ENCODE measurements around the gene HOATZ. TPM values are rescaled to one million over a fixed set of nuclear protein-coding genes. Genes with fewer than 3 reads are reported as not detected.

The HOATZ gene
- not detected in 2 replicates for total RNA-seq

GRCh38 chr11:111514216-111515031, at the start of gene HOATZ:
Gene HOATZ (plus strand): TSS chr11:111514778. CDS start chr11:111514785, 7 bp downstream.
- H3K27me3 Mint-ChIP-seq: peaks cover 36% of the 10 kb centered on the region
- H3K9me3 Mint-ChIP-seq: no peaks in the 10 kb centered on the region
- no peak for TF ChIP-seq CTCF (IDR thresholded peaks at IDR 0.05)
- POLR2A ChIA-PET: no interaction called here
- no peak for DNase-seq
- intact Hi-C loops (cut with micrococcal nuclease): no loop called here
- no peak within 1 kb of the TSS for H3K27ac Mint-ChIP-seq
- H3K4me3 Mint-ChIP-seq: peak within 1 kb of the TSS; percentile 56
- H3K4me1 Mint-ChIP-seq: peaks cover 16% of the 10 kb centered on the region
- CTCF ChIA-PET: no interaction called here
- ATAC-seq (ENCODE audit: low read depth): no peak
- H3K36me3 Mint-ChIP-seq (ENCODE audit: low read depth): no peaks in the 10 kb centered on the region

- H3K27ac Mint-ChIP-seq: no peak overlapping the region
- H3K27me3 Mint-ChIP-seq: peaks cover 16% of the 10 kb centered on the region
- no peaks in the 10 kb centered on the region for H3K36me3 Mint-ChIP-seq (ENCODE audit: low read depth)
- H3K9me3 Mint-ChIP-seq: no peaks in the 10 kb centered on the region
- no peak overlapping the region for H3K4me3 Mint-ChIP-seq
- no peaks in the 10 kb centered on the region for H3K4me1 Mint-ChIP-seq
- TF ChIP-seq CTCF (IDR thresholded peaks at IDR 0.05): no peak
- CTCF ChIA-PET: no interaction called here
- ATAC-seq (ENCODE audit: low read depth) (no peak), DNase-seq (no peak)
- POLR2A ChIA-PET: no interaction called here
- intact Hi-C loops (cut with micrococcal nuclease): no loop called here
These were observed 49.2 kb upstream of the HOATZ start for GRCh38 chr11:111465400-111465799.

- Mint-ChIP-seq H3K4me3 (no peak overlapping the region), H3K9me3 (no peaks in the 10 kb centered on the region), H3K27me3 (peaks cover 8% of the 10 kb centered on the region), H3K4me1 (no peaks in the 10 kb centered on the region), H3K27ac (no peak overlapping the region), H3K36me3 (ENCODE audit: low read depth) (no peaks in the 10 kb centered on the region)
- POLR2A ChIA-PET: no interaction called here
- no peak for TF ChIP-seq CTCF (IDR thresholded peaks at IDR 0.05)
- CTCF ChIA-PET: no interaction called here
- no peak for ATAC-seq (ENCODE audit: low read depth)
- DNase-seq: no peak
- intact Hi-C loops (cut with micrococcal nuclease): no loop called here
These were observed 48.0 kb upstream of the HOATZ start for GRCh38 chr11:111466615-111467014.

GRCh38 chr11:111469200-111469599, 45.4 kb upstream of the HOATZ start:
- no peak for ATAC-seq (ENCODE audit: low read depth)
- no peak overlapping the region for H3K27ac Mint-ChIP-seq

GRCh38 chr11:111472228-111472627, 42.4 kb upstream of the HOATZ start:
- POLR2A ChIA-PET: no interaction called here
- no peak for DNase-seq
- H3K4me3 Mint-ChIP-seq: no peak overlapping the region
- no peaks in the 10 kb centered on the region for H3K4me1 Mint-ChIP-seq
- H3K27ac Mint-ChIP-seq: no peak overlapping the region
- peaks cover 5% of the 10 kb centered on the region for H3K9me3 Mint-ChIP-seq
- H3K27me3 Mint-ChIP-seq: peaks cover 8% of the 10 kb centered on the region
- CTCF ChIA-PET: no interaction called here
- intact Hi-C loops (cut with micrococcal nuclease): no loop called here
- no peaks in the 10 kb centered on the region for H3K36me3 Mint-ChIP-seq (ENCODE audit: low read depth)
- ATAC-seq (ENCODE audit: low read depth): no peak
- TF ChIP-seq CTCF (IDR thresholded peaks at IDR 0.05): no peak

More at GRCh38 chr11:111469200-111469599, 45.4 kb upstream of the HOATZ start:
- no peak for TF ChIP-seq CTCF (IDR thresholded peaks at IDR 0.05)
- H3K36me3 Mint-ChIP-seq (ENCODE audit: low read depth): no peaks in the 10 kb centered on the region
- H3K4me3 Mint-ChIP-seq: no peak overlapping the region
- ChIA-PET POLR2A (no interaction called here), CTCF (no interaction called here)
- intact Hi-C loops (cut with micrococcal nuclease): no loop called here
- H3K27me3 Mint-ChIP-seq: peaks cover under 1% of the 10 kb centered on the region
- no peaks in the 10 kb centered on the region for H3K4me1 Mint-ChIP-seq
- H3K9me3 Mint-ChIP-seq: peaks cover 5% of the 10 kb centered on the region
- DNase-seq: no peak
